ENCODE results near the gene TNFRSF1B.
A peak's percentile ranks its signal among the peaks of the same experiment; 100 is the strongest.

Gene TNFRSF1B

GRCh38 chr1:12142141-12142823, 24.5 kb upstream of the TNFRSF1B start:
- in situ Hi-C loops (cut with HindIII; ENCODE audit: low sequenced_read_pairs): no loop called here
- DNase-seq (ENCODE audit: low read depth, low spot score): no peak
- no peak overlapping the region for H3K4me3 ChIP-seq (ENCODE audit: low read depth, low read length)
- TF ChIP-seq, protein P1, sequence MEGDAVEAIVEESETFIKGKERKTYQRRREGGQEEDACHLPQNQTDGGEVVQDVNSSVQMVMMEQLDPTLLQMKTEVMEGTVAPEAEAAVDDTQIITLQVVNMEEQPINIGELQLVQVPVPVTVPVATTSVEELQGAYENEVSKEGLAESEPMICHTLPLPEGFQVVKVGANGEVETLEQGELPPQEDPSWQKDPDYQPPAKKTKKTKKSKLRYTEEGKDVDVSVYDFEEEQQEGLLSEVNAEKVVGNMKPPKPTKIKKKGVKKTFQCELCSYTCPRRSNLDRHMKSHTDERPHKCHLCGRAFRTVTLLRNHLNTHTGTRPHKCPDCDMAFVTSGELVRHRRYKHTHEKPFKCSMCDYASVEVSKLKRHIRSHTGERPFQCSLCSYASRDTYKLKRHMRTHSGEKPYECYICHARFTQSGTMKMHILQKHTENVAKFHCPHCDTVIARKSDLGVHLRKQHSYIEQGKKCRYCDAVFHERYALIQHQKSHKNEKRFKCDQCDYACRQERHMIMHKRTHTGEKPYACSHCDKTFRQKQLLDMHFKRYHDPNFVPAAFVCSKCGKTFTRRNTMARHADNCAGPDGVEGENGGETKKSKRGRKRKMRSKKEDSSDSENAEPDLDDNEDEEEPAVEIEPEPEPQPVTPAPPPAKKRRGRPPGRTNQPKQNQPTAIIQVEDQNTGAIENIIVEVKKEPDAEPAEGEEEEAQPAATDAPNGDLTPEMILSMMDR (IDR thresholded peaks at IDR 0.05; ENCODE audit: low read depth, low read length): no peak

GRCh38 chr1:12142891-12143630, 23.7 kb upstream of the TNFRSF1B start:
- DNase-seq (ENCODE audit: low read depth, low spot score): no peak
- in situ Hi-C loops (cut with HindIII; ENCODE audit: low sequenced_read_pairs): no loop called here
- H3K4me3 ChIP-seq (ENCODE audit: low read depth, low read length): no peak overlapping the region
- TF ChIP-seq, protein P1 (IDR thresholded peaks at IDR 0.05; ENCODE audit: low read depth, low read length): no peak

DNA sequence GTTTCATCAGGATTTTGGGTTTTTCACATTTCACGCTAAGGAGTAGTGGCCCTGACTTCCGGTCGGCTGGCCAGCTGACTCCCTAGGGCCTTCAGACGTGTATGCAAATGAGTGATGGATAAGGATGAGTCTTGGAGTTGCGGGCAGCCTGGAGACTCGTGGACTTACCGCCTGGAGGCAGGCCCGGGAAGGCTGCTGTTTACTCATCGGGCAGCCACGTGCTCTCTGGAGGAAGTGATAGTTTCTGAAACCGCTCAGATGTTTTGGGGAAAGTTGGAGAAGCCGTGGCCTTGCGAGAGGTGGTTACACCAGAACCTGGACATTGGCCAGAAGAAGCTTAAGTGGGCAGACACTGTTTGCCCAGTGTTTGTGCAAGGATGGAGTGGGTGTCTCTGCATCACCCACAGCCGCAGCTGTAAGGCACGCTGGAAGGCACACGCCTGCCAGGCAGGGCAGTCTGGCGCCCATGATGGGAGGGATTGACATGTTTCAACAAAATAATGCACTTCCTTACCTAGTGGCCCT, 23.1 kb upstream of the TNFRSF1B start:
- in situ Hi-C loops (cut with HindIII; ENCODE audit: low sequenced_read_pairs): no loop called here
- TF ChIP-seq, protein P1 (IDR thresholded peaks at IDR 0.05; ENCODE audit: low read depth, low read length): peak; percentile 3
- peak; percentile 87 for DNase-seq (ENCODE audit: low read depth, low spot score)
- H3K4me3 ChIP-seq (ENCODE audit: low read depth, low read length): no peak overlapping the region

DNA sequence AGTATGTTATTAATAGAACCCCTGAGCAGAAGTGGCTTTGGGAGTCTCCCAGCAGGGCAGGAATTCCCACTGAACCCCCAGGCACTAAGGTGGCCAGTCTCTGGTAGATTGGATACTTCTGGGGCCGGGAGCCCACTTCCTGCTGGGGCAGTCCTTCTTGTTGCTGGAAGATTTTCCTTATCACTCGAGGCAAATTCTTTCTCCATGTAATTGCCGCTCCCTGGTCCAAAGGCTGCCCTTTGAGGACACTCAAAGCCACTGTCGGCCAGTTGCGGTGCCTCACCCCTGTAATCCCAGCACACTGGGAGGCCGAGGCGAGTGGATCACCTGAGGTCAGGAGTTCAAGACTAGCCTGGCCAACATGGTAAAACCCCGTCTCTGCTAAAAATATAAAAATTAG, 22.6 kb upstream of the TNFRSF1B start:
- no peak overlapping the region for H3K4me3 ChIP-seq (ENCODE audit: low read depth, low read length)
- TF ChIP-seq, protein P1 (IDR thresholded peaks at IDR 0.05; ENCODE audit: low read depth, low read length): no peak

GRCh38 chr1:12144969-12145368, 21.8 kb upstream of the TNFRSF1B start:
- DNase-seq (ENCODE audit: low read depth, low spot score): no peak
- in situ Hi-C loops (cut with HindIII; ENCODE audit: low sequenced_read_pairs): no loop called here
- TF ChIP-seq, protein P1 (IDR thresholded peaks at IDR 0.05; ENCODE audit: low read depth, low read length): no peak
- H3K4me3 ChIP-seq (ENCODE audit: low read depth, low read length): no peak overlapping the region

More for the DNA sequence above, 22.6 kb upstream of the TNFRSF1B start:
- no peak for DNase-seq (ENCODE audit: low read depth, low spot score)
- in situ Hi-C loops (cut with HindIII; ENCODE audit: low sequenced_read_pairs): no loop called here

- in situ Hi-C loops (cut with HindIII; ENCODE audit: low sequenced_read_pairs): no loop called here
- TF ChIP-seq, protein P1 (IDR thresholded peaks at IDR 0.05; ENCODE audit: low read depth, low read length): no peak
- no peak overlapping the region for H3K4me3 ChIP-seq (ENCODE audit: low read depth, low read length)
These were observed 21.0 kb upstream of the TNFRSF1B start for GRCh38 chr1:12145616-12146342.

More at GRCh38 chr1:12145616-12146342, 21.0 kb upstream of the TNFRSF1B start:
- no peak for DNase-seq (ENCODE audit: low read depth, low spot score)

All from astrocyte of the spinal cord (primary cell).